T-helper 2 cell treated with Interferon-gamma antibody and Interleukin-4, amounts not matched to agents 5 μg/mL and 100 μg/mL, for 36 hours (primary cell): ENCODE data around the gene HOXD9.
A peak's percentile ranks its signal among the peaks of the same experiment; 100 is the strongest.

Source experiments
- DNase-seq: peaks from one replicate; pipeline ENCODE4 v3.0.0; 2021; ENCODE audit warnings: low spot score
- H3K27ac Mint-ChIP-seq: one replicate; pipeline ENCODE4 v1.8.0; 2021; ENCODE audit warnings: mild to moderate bottlenecking, mixed read lengths
- H3K27me3 Mint-ChIP-seq: one replicate; pipeline ENCODE4 v1.8.0; 2021; ENCODE audit warnings: low read depth, mixed read lengths
- H3K36me3 Mint-ChIP-seq: one replicate; pipeline ENCODE4 v1.8.0; 2021; ENCODE audit warnings: low read depth, mixed read lengths
- H3K4me1 Mint-ChIP-seq: one replicate; pipeline ENCODE4 v1.8.0; 2021; ENCODE audit warnings: low read depth, mixed read lengths
- H3K4me3 Mint-ChIP-seq: one replicate; pipeline ENCODE4 v1.8.0; 2022; ENCODE audit warnings: mild to moderate bottlenecking, moderate library complexity, mixed read lengths
- H3K9me3 Mint-ChIP-seq: one replicate; pipeline ENCODE4 v1.8.0; 2021; ENCODE audit warnings: mixed read lengths

HOXD9 gene

GRCh38 chr2:176090862-176091261 is 31.7 kb upstream of the HOXD9 start:
- H3K4me1 Mint-ChIP-seq = peaks cover 10% of the 10 kb centered on the region
- no peak overlapping the region for H3K4me3 Mint-ChIP-seq
- peaks cover 91% of the 10 kb centered on the region for H3K27me3 Mint-ChIP-seq
- no peak for DNase-seq
- H3K9me3 Mint-ChIP-seq = no peaks in the 10 kb centered on the region
- H3K27ac Mint-ChIP-seq = no peak overlapping the region
- H3K36me3 Mint-ChIP-seq = no peaks in the 10 kb centered on the region

- Mint-ChIP-seq H3K4me1 (peaks cover 12% of the 10 kb centered on the region), H3K27me3 (peaks cover 92% of the 10 kb centered on the region), H3K27ac (peak overlapping the region; percentile 69), H3K4me3 (peak overlapping the region; percentile 29), H3K9me3 (no peaks in the 10 kb centered on the region), H3K36me3 (no peaks in the 10 kb centered on the region)
- DNase-seq = no peak
Observed at GRCh38 chr2:176091329-176092258, 30.9 kb upstream of the HOXD9 start.

DNA sequence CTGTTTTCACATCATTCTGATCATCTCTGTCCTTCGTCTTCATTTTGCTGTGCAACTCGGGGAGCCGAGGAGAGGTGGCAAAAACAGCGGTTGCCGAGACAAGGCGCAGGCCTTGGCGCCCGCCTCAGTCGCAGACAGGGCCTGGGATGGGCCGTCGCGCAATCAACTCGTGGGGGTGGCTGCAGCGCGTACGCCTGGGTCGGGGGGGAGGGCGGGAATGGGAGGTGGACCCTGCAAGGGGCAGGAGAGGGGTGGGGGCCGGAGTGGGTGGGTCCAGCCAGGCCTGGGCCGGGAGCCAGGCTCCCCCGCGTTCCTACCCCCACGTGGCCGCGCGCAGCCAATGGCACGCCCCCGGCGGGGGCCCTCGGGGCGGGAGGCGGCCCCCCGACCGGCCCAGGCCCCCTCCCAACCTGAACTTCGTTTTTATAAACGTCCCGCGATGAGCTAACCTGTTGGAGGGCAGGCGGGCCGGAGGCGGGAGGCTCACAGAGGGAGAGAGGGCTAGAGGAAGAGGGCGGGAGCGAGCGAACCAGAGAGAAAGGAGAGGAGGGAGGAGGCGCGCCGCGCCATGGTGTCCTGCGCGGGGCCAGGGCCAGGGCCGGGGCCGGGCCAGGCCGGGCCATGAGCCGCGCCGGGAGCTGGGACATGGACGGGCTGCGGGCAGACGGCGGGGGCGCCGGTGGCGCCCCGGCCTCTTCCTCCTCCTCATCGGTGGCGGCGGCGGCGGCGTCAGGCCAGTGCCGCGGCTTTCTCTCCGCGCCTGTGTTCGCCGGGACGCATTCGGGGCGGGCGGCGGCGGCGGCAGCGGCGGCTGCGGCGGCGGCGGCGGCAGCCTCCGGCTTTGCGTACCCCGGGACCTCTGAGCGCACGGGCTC is 30.0 kb upstream of the HOXD9 start, which contains the start of gene HOXD13:
Gene HOXD13, plus strand, starts transcription at position 452 of the 875 bp plus-strand sequence. Its CDS starts 170 bp downstream, at position 622.
- H3K27me3 Mint-ChIP-seq = peaks cover 92% of the 10 kb centered on the region
- no peak for DNase-seq
- H3K27ac Mint-ChIP-seq = peak within 1 kb of the TSS; percentile 69
- no peaks in the 10 kb centered on the region for H3K36me3 Mint-ChIP-seq
- H3K9me3 Mint-ChIP-seq = no peaks in the 10 kb centered on the region
- peak within 1 kb of the TSS; percentile 29 for H3K4me3 Mint-ChIP-seq
- peaks cover 15% of the 10 kb centered on the region for H3K4me1 Mint-ChIP-seq

DNA sequence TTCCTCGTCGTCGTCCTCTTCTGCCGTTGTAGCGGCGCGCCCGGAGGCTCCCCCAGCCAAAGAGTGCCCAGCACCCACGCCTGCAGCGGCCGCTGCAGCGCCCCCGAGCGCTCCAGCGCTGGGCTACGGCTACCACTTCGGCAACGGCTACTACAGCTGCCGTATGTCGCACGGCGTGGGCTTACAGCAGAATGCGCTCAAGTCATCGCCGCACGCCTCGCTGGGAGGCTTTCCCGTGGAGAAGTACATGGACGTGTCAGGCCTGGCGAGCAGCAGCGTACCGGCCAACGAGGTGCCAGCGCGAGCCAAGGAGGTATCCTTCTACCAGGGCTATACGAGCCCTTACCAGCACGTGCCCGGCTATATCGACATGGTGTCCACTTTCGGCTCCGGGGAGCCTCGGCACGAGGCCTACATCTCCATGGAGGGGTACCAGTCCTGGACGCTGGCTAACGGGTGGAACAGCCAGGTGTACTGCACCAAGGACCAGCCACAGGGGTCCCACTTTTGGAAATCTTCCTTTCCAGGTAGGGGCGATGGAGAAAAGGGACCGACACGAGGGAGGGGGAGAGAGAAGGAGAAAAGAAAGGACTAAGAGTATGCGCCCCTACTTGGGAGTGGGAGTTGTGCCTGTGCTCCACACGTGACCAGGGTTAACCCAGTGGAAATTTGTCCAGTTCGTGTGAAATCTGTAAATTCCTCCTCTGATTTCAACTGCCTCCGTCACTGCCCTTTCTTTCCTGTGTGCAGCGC is 29.2 kb upstream of the HOXD9 start:
- Mint-ChIP-seq H3K4me1 (peaks cover 16% of the 10 kb centered on the region), H3K4me3 (no peak overlapping the region), H3K27ac (peak overlapping the region; percentile 68), H3K27me3 (peaks cover 92% of the 10 kb centered on the region), H3K9me3 (no peaks in the 10 kb centered on the region), H3K36me3 (no peaks in the 10 kb centered on the region)
- no peak for DNase-seq

GRCh38 chr2:176093898-176094249 is 28.6 kb upstream of the HOXD9 start:
- H3K9me3 Mint-ChIP-seq = no peaks in the 10 kb centered on the region
- no peaks in the 10 kb centered on the region for H3K36me3 Mint-ChIP-seq
- H3K4me1 Mint-ChIP-seq = peaks cover 14% of the 10 kb centered on the region
- DNase-seq = no peak
- peak overlapping the region; percentile 68 for H3K27ac Mint-ChIP-seq
- no peak overlapping the region for H3K4me3 Mint-ChIP-seq
- peaks cover 92% of the 10 kb centered on the region for H3K27me3 Mint-ChIP-seq

DNA sequence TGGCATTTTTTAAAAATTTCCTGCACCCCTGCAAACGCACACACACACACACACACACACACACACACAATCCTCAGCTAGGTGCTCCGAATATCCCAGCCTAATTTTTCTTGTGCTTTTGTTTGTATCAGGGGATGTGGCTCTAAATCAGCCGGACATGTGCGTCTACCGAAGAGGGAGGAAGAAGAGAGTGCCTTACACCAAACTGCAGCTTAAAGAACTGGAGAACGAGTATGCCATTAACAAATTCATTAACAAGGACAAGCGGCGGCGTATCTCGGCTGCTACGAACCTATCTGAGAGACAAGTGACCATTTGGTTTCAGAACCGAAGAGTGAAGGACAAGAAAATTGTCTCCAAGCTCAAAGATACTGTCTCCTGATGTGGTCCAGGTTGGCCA is 28.2 kb upstream of the HOXD9 start:
- DNase-seq = no peak
- Mint-ChIP-seq H3K27me3 (peaks cover 92% of the 10 kb centered on the region), H3K36me3 (no peaks in the 10 kb centered on the region), H3K9me3 (no peaks in the 10 kb centered on the region), H3K27ac (no peak overlapping the region), H3K4me1 (peaks cover 14% of the 10 kb centered on the region), H3K4me3 (no peak overlapping the region)

- Mint-ChIP-seq H3K4me1 (peaks cover 14% of the 10 kb centered on the region), H3K36me3 (no peaks in the 10 kb centered on the region), H3K27ac (no peak overlapping the region), H3K9me3 (no peaks in the 10 kb centered on the region), H3K27me3 (peaks cover 89% of the 10 kb centered on the region), H3K4me3 (no peak overlapping the region)
- DNase-seq = no peak
Observed at GRCh38 chr2:176095421-176095820, 27.1 kb upstream of the HOXD9 start.

DNA sequence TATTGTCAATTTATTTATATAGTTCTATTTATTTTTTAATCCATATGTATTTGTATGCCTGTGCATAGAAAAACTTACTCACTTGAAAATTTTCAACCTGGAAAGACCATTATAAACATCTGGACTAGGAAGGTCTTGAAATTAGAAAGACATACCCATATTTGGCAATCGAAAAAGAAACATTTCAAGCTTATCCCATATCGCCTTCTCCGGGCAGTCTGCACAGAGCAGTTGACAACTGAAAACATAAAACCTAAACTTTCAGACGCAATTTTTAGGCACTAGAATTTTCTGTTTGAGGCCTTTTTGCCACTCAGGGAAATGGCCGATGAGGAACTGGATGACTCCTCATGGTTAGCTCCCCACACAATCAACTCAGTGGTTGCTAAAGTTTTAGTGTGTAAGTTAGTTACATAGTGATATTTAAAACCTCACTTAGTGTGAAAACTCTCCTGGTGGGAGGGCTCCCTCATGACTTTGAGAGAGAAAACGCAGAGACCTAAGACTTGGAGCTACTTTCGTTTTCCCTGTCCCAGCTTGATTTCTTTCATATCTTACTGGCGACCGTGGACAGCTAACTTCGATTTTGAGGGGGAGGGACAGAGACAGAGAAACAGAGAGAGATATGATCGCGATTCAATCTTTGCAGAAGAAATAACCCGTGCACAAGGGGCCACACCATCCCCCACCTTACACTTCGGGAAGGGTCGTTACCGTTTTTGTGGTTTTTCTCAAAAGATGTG is 26.1 kb upstream of the HOXD9 start:
- Mint-ChIP-seq H3K4me1 (peaks cover 14% of the 10 kb centered on the region), H3K36me3 (no peaks in the 10 kb centered on the region), H3K4me3 (peak overlapping the region; percentile 58), H3K27me3 (peaks cover 89% of the 10 kb centered on the region), H3K27ac (no peak overlapping the region), H3K9me3 (no peaks in the 10 kb centered on the region)
- no peak for DNase-seq

GRCh38 chr2:176096986-176097819 is 25.3 kb upstream of the HOXD9 start:
- peak overlapping the region; percentile 31 for H3K27ac Mint-ChIP-seq
- H3K9me3 Mint-ChIP-seq = no peaks in the 10 kb centered on the region

DNA sequence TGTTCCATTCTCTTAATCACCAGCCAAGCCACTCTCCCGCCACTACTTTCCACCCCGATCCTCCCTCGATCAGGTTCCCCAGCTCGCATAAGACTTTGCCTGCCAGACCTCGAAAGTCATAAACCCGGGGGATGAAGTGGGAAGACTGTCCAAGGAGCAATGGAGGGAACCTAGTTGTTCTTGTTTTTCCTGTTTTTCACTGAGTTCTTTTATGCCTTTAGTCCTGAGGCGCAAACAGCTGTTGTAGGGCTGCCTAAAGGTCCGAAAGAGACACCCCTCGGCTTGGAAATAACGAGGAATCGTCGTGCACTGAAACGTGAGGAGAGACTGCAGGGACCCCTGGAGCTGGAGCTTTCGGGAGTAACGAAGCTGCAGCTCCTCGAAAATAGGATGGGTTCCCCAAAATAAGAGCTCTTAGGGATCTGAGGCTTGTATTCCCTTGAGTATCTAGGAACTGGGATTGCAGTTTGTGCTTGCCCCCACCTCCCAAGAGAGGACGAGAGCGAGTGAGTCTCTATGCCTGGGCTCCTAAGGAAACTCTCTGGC is 24.6 kb upstream of the HOXD9 start:
- Mint-ChIP-seq H3K4me1 (peaks cover 11% of the 10 kb centered on the region), H3K27me3 (peaks cover 96% of the 10 kb centered on the region), H3K9me3 (no peaks in the 10 kb centered on the region), H3K36me3 (no peaks in the 10 kb centered on the region), H3K4me3 (peak overlapping the region; percentile 58), H3K27ac (peak overlapping the region; percentile 31)
- no peak for DNase-seq

More at GRCh38 chr2:176096986-176097819, 25.3 kb upstream of the HOXD9 start:
- peak; percentile 35 for DNase-seq
- Mint-ChIP-seq H3K4me3 (peak overlapping the region; percentile 58), H3K4me1 (peaks cover 11% of the 10 kb centered on the region), H3K36me3 (no peaks in the 10 kb centered on the region), H3K27me3 (peaks cover 89% of the 10 kb centered on the region)

DNA sequence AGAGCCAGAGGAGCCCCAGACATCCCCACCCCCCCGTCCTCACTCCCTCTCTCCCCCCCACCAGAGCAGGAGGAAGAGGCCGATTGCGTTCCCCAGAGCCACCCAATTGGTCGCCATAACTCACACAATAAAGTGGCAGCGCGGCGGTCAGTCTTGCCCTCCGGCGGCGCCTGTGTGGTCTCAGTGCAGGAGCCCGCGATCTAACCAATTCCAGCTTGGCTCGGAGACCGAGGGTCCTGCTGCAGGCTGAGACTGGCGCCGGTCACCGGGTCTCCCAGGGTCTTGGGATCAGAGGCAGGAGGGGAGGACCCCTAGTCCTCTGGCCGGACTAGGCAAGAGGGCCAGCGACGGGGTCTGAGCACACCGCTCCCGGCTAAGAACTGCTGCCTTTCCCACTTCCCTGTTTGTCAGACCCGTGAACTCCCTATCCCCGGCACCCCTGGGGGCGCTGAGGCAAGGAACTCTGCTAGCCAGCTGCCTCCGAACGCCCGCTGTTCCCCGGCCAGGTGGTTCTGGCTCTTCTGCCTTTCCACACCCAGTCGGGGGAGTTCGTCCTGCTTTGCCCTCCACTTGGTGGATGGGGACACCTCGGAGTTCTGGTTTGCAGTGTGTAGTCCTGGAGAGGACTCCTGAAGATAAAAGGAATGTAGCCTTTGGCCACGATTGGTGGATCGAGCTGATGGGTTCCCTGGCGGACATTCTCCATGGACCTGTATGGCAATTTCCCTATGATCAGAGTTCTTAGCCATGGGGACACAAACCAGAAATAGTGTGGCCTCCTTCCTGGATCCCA is 24.0 kb upstream of the HOXD9 start:
- Mint-ChIP-seq H3K4me1 (peaks cover 11% of the 10 kb centered on the region), H3K36me3 (no peaks in the 10 kb centered on the region), H3K27ac (no peak overlapping the region), H3K27me3 (peaks cover 97% of the 10 kb centered on the region), H3K9me3 (no peaks in the 10 kb centered on the region), H3K4me3 (no peak overlapping the region)
- no peak for DNase-seq
